NCI-H82 (cell line): ENCODE results near the gene ZNF436.
"Not testable (repeated sequence)": the region's sequence is repeated elsewhere in the genome, so short reads cannot be mapped to it uniquely, and the experiment has no call there.

Source experiments
- DNase-seq: peaks from one replicate; lab custom pipeline; 2025; lab: John Stamatoyannopoulos, UW

ZNF436 gene

DNA sequence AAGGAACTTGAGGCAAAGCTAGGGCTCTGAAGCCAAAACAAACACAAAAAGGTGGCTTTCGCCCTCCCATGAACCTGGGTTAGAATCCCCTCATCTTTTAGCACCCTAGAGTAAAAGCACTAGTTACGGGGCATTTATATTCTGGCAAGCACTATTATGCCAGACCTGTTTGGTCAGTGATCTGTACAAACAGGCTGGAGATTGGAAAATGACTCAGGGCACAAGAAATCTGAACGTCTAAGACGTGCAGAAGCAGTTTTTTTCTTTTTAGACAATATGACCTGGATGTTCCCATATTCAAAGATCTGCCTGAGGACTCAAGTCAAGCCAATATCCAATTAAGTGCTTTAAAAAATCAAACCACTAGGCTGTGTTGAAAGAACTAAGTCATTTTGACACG lies 3.0 kb downstream of the ZNF436 start:
- no peak for DNase-seq

- no peak for DNase-seq
These were observed 3.5 kb downstream of the ZNF436 start for GRCh38 chr1:23366146-23366545.

DNA sequence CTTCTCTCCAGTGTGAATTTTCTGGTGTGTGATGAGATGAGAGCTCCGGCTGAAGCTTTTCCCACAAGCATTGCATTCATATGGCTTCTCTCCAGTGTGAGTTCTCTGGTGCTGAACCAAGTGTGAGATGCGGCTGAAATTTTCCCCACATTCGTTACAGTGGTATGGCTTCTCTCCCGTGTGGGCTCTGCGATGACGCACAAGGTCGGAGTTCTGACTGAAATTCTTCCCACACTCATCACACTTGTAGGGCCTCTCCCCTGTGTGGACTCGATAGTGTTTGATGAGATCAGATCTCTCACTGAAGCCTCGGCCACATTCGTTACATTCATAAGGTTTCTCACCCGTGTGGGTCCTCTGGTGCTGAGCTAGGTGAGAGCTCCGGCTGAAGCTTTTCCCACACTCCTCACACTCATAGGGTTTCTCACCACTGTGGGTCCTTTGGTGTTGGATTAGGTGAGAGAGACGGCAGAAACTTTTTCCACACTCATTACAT lies 7.4 kb downstream of the ZNF436 start:
- peak; percentile 28 for DNase-seq

GRCh38 chr1:23358310-23358875 lies 11.2 kb downstream of the ZNF436 start:
- no peak for DNase-seq

DNA sequence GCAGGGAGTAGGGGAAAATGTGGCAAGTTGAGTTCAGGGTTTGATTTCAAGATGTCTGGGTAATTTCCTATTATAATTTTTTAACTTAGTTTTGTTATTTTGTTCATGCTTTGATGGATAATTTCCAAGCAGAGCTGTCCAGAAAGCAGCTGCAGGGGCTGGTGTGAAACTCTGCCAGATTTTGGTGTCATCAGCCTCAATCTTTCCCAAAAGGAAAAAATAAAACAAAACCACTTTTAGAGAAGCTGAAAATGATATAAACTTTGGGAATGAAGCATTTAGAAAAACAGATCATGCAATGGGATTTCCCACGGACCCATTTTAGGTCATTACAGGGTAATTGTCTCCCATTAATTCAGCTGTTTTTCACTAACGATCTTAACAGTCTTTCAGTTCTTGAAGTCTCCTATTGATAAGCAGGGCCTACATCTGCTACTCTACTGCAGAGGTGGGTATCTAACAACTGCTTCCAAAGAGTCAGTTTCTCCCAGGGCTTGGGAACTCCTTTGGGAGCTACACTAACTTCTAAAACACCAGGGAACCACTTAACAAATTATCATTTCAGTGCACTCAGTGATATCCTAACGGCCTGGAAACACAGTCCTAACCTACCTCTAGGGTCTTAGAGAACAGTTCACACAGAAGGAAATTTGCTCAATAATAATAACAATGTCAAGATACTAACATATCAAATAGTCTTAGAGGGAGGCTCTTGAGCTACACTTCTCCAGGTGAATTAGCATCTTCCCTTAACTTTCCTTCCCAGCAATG lies 12.3 kb downstream of the ZNF436 start:
- no peak for DNase-seq

DNA sequence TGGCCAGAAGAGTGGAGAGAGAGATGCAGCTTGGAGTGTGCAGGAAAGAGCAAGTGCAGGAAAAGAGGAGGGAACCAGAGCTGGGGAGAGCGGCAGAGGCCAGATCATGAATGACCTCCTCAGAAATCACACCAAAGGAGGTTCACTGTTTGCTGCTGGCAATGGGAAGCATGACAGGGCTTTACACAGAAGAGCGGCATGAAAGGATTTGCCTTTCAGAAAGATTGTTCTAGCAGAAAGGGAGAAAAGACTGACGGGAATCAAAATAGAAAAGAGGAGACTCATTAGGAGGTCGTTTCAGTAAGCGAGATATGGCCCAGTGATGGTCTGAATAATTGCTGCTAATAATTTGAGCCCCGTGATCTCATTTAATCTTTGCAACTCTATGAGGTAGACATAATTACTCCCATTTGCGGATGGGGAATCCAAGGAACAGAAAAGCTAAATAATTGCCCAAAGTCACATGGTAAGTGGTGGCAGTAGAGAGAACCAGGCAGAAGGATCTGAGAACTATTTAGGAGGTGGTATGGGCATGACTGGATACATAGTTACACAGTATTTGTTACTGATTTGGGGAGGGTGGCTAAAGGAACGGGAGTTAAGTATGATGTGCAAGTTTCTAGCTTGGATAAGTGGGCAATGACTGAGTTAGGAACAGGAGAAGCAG lies 13.0 kb downstream of the ZNF436 start:
- DNase-seq, result no peak

- no peak for DNase-seq
These were observed 15.4 kb downstream of the ZNF436 start for GRCh38 chr1:23354245-23354644.

DNA sequence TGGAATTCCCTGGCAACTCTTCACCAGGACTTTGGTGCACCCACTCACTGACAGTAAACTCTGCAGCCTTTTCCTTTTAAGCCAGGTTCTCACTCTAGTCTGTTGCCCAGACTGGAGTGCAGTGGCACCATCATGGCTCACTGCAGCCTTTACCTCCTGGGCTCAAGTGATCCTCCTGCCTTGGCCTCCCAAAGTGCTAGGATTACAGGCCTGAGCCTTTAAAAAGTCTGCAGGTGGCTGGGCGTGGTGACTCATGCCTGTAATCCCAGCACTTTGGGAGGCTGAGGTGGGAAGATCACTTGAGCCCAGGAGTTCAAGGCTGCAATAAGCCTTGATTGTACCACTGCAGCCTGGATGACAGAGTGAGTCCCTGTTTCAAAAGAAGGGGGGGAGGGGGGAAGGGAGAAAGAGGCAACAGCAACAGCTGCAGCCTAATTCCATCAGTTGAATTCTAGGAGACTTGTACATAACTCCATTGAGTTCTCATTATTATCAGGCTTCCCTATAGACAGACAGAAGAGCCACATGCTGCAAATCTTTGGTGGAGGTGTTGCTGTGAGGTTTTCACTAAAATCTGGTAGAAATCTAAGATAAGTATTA lies 17.4 kb downstream of the ZNF436 start:
- peak; percentile 75 for DNase-seq

GRCh38 chr1:23345920-23346319 lies 23.7 kb downstream of the ZNF436 start:
- no peak for DNase-seq

DNA sequence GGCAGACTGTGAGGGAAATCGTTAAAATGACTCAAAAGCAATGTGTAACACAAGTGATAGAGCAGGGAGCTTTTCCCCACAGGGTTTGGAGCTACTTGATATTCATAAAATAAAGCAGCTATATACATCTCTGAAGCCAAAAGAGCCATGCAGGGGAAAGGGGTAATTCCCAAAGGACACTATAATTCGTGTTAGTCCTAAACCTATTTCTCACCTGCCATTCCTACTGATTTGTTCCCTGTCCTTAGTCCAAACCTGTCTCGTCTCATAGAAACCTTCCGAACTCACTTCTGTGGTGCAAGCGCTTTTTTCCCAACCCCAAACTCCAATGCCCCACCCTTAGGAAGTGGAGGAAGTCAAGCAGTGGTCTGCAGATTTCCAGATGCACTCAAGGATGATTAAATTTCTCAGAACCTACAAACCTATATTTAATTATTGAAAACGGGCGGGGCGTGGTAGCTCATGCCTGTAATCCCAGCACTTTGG lies 24.6 kb downstream of the ZNF436 start:
- peak; percentile 75 for DNase-seq

- peak; percentile 100 for DNase-seq
These were observed 25.3 kb downstream of the ZNF436 start, which contains the start of gene HNRNPR for GRCh38 chr1:23344111-23344986. Gene HNRNPR, minus strand, starts transcription at chr1:23344284. Its CDS starts 3,276 bp downstream, at chr1:23341008.

DNA sequence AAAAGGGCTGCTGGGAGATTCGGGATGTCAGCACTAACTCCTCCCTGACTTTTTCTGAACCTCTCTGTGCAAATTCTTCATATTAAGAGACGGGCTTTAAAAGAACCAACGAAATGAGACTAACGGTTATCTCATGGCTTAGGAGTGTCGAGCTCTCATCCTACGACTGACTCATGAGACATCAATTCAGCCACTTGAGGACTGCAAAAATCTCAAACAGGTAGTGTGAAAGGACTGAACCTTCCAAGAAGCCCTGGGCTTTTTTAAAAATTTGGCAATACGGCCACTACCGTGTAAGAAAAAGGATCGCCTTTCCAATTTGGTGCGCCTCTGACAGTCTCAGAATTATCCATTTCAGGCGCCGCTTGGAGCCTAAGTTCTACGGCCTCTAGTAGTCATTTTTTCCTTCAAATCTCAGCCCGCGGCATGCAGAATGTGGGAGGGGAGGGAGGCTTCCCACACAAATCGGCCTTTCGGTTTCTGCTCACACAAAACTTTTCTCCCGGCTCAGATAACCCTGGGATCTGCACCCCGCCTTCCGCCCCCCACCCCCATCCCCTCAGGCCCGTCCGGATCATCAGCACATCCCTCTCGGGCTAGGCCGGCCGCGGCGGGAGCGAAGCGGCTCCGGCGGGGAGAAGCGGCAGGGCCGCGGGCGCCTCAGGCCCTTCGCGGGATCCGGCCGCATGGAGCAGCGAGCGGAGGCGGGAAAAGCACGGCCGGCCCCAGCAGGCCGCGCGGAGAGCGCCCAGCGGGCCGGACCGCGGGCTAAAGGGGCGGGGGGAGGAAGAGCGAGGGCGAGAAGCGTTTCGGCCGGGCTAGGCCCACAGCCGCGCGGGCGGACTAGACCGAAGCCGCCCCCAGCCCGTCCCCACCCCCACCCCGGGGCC lies 26.2 kb downstream of the ZNF436 start:
- peak; percentile 66 for DNase-seq

DNA sequence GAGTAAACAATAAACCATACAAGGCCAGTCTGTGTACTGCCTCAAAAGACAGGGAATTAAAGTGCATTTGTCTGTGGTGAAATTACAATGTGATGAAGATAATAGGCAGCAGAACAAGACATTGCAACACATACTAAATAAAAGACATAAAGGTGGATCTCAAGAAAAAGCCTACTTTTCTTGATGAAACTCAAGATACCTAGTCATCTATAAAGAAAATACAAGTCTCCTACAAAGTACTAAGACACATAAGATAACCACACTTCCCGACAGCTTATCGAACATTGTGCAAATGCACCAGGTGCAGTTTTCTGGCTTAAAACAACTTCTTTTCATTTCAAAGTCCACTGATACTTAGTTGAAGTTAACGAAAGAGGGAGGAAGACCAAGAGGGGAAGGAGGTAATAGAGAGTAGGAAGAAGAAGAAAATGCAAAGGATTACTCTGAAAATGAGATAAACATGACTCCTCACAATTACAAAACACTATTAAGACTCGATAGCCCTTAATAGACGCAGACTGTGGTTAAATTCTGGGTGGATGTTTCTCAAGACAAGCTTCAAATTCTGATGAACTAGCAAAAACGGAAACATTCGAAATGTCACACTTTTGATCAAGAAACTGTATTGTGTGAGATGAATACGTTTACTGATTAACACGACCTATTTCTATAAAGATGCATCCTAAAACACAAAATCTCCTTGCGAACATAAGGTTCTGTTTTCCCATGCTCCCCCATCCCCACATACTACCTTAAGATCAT lies 27.5 kb downstream of the ZNF436 start:
- DNase-seq, result no peak

- no peak for DNase-seq
These were observed 30.0 kb downstream of the ZNF436 start for GRCh38 chr1:23339632-23340031.

DNA sequence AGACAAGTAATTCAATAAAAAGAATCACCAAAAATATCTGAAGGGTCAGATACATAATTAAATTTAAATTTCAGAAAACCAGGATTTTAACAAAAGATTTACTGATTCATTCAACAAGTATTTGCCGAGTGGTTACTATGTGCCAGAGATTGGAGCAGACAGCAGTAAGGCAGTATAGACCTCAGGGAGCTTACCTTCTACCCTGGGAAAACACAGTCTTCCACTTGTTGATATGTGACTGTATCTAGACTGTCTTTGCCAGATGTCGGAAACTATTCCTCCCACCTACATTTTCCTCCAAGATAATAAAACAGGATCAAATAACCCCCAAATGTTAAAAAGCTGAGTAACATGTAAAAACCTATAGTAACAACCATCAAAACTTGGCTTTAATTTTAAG lies 31.8 kb downstream of the ZNF436 start:
- no peak for DNase-seq

DNA sequence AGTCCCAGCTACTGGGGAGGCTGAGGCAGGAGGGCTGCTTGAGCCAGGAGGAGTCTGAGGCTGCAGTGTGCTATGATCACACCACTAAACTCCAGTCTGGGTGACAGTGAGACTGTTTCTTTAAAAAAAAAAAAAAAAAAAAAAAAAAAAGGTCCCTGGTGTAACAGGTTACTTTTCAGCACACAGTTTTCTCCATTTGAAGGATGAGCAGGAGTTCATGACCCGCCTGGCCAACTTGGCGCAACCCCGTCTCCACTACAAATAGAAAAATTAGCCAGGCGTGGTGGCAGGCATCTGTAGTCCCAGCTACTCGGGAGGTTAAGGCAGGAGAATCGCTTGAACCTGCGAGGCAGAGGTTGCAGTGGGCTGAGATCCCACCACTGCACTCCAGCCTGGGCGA lies 37.9 kb downstream of the ZNF436 start:
- DNase-seq, result no peak

DNA sequence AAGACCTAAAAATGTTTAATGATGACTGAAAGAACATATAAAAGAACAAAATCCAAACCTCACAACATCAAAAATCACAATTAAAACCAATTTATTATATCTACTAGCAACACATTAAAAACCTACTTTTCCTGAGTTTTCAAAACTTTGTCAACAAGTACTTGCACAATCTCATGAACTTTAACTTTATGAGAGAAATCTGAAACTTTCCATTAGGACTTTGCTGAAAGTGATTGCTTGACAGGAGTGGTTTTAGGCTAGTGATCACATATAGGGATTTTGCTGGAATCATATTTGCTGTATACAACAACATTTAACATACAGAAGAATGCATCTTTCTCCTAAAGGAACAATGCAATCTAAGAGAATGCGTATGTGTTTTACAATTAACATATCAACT lies 38.8 kb downstream of the ZNF436 start:
- no peak for DNase-seq

DNA sequence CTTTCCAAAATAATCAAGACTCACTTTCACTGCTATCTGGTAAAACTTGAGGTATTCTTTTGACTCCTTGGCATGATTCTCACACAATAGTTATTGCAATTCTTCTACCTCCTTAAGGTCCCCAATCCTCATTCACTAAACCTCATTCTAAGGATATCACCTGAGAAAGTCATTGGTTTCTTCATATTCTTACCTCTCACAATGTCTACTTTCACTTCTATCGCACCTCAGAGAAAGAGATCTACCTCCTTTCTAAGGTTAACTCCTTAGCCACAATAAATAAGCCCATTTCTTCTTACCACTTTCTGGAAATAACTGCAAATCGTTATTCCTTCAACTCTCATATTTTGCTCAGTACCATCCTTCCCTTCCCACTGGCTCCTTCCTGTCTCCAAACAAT lies 44.2 kb downstream of the ZNF436 start:
- DNase-seq, result no peak

DNA sequence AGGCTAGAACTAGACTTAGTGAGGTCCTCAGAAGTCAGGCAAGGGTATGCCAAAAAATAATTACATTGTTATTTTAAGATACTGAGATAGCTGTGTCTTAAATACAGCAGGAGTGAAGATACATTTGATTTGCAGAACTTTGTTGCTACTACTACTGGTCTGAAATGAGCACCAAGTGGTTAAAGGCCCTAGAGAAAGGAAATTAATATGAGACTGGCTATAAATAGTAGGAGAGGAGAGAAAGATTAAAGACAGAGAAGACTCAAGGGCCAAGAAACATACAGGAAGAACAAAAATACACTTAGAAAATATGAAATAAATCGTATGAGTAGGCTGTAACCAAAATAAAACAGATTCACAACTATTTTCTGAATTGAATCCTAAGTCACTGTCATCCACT lies 46.9 kb downstream of the ZNF436 start:
- no peak for DNase-seq

DNA sequence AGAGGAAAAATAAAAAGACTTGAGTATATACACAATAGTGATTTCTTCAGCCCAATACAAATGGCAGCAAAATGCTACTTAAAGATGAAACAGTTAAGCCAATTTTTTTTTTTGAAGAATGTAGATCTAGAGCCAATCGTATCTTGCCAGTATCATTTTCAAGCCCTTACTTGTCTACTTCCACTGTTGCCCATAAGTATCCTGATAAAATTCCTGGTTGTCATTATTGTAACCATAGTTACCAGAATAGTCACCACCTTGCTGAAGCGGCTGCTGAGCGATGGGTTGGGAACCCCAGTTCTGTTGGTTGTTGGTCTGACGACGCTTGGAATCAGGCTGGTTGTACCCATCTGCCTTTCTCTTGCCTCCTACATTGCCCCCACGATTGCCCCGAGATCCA lies 59.4 kb downstream of the ZNF436 start:
- not testable (repeated sequence) for DNase-seq
